GM12865 (cell line): ENCODE data around the gene RFX2.

ENCODE experiments used
- DNase-seq: peaks from one replicate; pipeline ENCODE4 v3.0.0; 2010; ENCODE audit warnings: low read depth
- H3K4me3 ChIP-seq: 2 replicates; pipeline ENCODE4 v1.5.1; 2011; ENCODE audit warnings: mild to moderate bottlenecking, low read depth, low read length, control low read depth
- CTCF ChIP-seq: IDR thresholded peaks from 2 replicates; pipeline ENCODE4 v1.5.1; 2011; ENCODE audit warnings: low read length, control low read depth, low read depth, inconsistent platforms; ENCODE audit not compliant: insufficient read depth; ENCODE audit errors: missing control alignments

RFX2 gene

GRCh38 chr19:6018786-6019185 lies 91.5 kb downstream of the RFX2 start:
- peak; percentile 21 for TF ChIP-seq CTCF
- DNase-seq: peak; percentile 9
- H3K4me3 ChIP-seq: no peak overlapping the region

GRCh38 chr19:6017576-6017975 lies 92.7 kb downstream of the RFX2 start:
- H3K4me3 ChIP-seq: no peak overlapping the region
- TF ChIP-seq CTCF: no peak
- no peak for DNase-seq

- H3K4me3 ChIP-seq: no peak overlapping the region
These were observed 94.3 kb downstream of the RFX2 start for GRCh38 chr19:6015841-6016545.

GRCh38 chr19:6014551-6015135 lies 95.7 kb downstream of the RFX2 start:
- DNase-seq: no peak
- TF ChIP-seq CTCF: no peak
- no peak overlapping the region for H3K4me3 ChIP-seq

More at GRCh38 chr19:6015841-6016545, 94.3 kb downstream of the RFX2 start:
- DNase-seq: no peak
- no peak for TF ChIP-seq CTCF

GRCh38 chr19:6012426-6013170 lies 97.7 kb downstream of the RFX2 start:
- H3K4me3 ChIP-seq: no peak overlapping the region
- no peak for TF ChIP-seq CTCF
- DNase-seq: no peak

GRCh38 chr19:6011794-6012193 lies 98.5 kb downstream of the RFX2 start:
- TF ChIP-seq CTCF: no peak
- no peak for DNase-seq
- H3K4me3 ChIP-seq: no peak overlapping the region
